ENCODE measurements around the gene TPPP.

The TPPP gene

DNA sequence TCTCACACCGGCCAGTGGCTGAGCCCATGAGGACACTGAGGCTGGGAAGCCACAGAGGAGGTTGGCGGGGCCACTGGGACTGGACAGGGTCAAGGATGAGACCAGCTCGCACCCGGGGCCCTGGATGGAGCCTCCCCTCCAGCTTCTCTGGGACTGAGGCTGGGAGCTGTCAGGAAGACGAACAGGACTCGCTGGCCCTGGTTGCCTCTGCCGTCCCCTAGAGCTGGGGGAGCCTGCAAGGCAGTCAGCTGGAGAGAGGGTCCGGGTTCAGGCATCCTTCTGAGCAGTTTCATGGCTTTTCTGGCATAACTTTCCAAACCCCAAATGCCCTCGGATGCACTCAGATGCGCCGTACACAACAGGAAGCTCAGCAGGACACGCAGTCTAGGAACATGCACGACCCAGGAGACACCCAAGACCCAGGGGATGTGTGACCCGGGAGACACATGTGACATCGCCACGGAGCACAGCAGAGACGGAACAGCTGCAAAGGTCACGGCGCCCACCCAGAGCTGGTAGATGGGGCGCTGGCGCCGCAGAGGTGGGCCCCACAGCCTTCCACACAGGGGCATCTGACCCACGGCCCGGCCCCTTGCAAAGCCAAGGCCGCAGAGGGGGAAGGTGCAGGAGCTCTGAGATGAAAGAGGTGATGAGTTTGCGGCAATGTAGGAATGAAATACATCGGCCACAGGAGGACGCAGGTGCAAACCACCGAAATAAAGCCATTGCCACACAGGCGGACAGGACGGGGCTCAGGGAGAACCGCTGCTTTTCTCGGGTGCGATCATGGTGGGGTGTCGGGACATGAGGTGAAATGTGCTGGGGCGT lies 17.1 kb downstream of the TPPP start:
- DNase-seq (ENCODE audit: low spot score), result no peak
- Histone ChIP-seq H3K36me3 (ENCODE audit: low read depth) (no peaks in the 10 kb centered on the region), H3K27me3 (ENCODE audit: insufficient read depth, poor library complexity, severe bottlenecking) (peaks cover 30% of the 10 kb centered on the region), H3K9me3 (ENCODE audit: severe bottlenecking) (no peaks in the 10 kb centered on the region), H3K4me1 (ENCODE audit: insufficient read depth, poor library complexity, severe bottlenecking) (peaks cover 4% of the 10 kb centered on the region), H3K27ac (ENCODE audit: poor library complexity, severe bottlenecking) (no peak overlapping the region), H3K4me3 (ENCODE audit: severe bottlenecking) (no peak overlapping the region)
- no peak for ATAC-seq (ENCODE audit: low read depth)
- TF ChIP-seq, protein P1, sequence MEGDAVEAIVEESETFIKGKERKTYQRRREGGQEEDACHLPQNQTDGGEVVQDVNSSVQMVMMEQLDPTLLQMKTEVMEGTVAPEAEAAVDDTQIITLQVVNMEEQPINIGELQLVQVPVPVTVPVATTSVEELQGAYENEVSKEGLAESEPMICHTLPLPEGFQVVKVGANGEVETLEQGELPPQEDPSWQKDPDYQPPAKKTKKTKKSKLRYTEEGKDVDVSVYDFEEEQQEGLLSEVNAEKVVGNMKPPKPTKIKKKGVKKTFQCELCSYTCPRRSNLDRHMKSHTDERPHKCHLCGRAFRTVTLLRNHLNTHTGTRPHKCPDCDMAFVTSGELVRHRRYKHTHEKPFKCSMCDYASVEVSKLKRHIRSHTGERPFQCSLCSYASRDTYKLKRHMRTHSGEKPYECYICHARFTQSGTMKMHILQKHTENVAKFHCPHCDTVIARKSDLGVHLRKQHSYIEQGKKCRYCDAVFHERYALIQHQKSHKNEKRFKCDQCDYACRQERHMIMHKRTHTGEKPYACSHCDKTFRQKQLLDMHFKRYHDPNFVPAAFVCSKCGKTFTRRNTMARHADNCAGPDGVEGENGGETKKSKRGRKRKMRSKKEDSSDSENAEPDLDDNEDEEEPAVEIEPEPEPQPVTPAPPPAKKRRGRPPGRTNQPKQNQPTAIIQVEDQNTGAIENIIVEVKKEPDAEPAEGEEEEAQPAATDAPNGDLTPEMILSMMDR (IDR thresholded peaks at IDR 0.05; ENCODE audit: poor library complexity, severe bottlenecking), result no peak

DNA sequence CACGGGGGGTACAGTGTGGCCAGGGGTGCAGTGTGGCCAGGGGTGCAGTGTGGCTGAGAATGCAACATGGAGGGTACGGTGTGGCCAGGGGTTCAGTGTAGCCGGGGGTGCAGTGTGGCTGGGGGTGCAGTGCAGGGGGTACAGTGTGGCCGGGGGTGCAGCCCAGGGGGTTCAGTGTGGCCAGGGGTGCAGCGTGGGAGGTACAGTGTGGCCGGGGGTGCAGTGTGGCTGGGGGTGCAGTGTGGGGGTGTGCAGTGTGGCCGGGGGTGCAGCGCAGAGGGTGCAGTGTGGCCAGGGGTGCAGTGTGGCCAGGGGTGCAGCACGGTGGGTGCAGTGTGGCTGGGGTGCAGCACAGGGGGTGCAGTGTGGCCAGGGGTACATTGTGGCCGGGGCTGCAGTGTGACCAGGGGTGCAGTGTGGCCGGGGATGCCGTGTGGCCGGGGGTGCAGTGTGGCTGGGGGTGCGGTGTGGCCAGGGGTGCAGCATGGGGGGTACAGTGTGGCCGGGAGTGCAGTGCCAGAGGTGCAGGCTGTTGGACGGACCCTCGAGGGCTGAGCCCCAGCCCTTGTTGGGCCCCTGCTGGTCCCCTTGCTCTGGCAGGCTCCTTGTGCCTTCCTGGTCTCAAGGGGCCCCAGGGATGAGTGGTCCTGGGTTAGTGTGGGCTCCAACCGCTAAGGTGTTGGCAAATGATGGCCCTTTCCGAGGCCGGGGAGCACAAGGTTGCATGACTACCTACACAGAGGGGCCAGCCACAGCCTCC lies 17.9 kb downstream of the TPPP start:
- H3K36me3 ChIP-seq (ENCODE audit: low read depth), result no peaks in the 10 kb centered on the region
- no peaks in the 10 kb centered on the region for H3K9me3 ChIP-seq (ENCODE audit: severe bottlenecking)
- ATAC-seq (ENCODE audit: low read depth), result no peak
- no peak overlapping the region for H3K27ac ChIP-seq (ENCODE audit: poor library complexity, severe bottlenecking)
- TF ChIP-seq, protein P1 (IDR thresholded peaks at IDR 0.05; ENCODE audit: poor library complexity, severe bottlenecking), result no peak
- H3K4me3 ChIP-seq (ENCODE audit: severe bottlenecking), result no peak overlapping the region
- peaks cover 30% of the 10 kb centered on the region for H3K27me3 ChIP-seq (ENCODE audit: insufficient read depth, poor library complexity, severe bottlenecking)
- no peak for DNase-seq (ENCODE audit: low spot score)
- H3K4me1 ChIP-seq (ENCODE audit: insufficient read depth, poor library complexity, severe bottlenecking), result peaks cover 4% of the 10 kb centered on the region

DNA sequence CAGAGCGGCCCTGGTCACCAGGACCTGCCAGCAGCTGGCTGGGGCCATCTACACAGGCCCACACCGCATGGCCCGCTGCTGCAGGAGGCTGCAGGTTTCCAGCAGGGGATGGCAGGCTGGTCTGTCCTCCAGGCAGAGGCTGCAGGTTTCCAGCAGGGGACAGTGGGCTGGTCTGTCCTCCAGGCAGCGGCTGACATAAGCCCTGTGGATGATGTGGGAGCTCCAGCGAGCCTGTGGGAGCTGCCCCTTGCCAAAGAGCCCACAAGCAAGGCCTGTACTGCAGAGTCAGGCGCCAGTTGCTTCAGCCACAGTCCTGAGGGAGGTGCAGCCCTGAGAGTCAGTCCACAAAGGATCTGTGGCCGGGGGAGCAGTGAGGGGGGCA lies 18.5 kb downstream of the TPPP start:
- no peaks in the 10 kb centered on the region for H3K36me3 ChIP-seq (ENCODE audit: low read depth)
- DNase-seq (ENCODE audit: low spot score), result no peak
- TF ChIP-seq, protein P1 (IDR thresholded peaks at IDR 0.05; ENCODE audit: poor library complexity, severe bottlenecking), result no peak

DNA sequence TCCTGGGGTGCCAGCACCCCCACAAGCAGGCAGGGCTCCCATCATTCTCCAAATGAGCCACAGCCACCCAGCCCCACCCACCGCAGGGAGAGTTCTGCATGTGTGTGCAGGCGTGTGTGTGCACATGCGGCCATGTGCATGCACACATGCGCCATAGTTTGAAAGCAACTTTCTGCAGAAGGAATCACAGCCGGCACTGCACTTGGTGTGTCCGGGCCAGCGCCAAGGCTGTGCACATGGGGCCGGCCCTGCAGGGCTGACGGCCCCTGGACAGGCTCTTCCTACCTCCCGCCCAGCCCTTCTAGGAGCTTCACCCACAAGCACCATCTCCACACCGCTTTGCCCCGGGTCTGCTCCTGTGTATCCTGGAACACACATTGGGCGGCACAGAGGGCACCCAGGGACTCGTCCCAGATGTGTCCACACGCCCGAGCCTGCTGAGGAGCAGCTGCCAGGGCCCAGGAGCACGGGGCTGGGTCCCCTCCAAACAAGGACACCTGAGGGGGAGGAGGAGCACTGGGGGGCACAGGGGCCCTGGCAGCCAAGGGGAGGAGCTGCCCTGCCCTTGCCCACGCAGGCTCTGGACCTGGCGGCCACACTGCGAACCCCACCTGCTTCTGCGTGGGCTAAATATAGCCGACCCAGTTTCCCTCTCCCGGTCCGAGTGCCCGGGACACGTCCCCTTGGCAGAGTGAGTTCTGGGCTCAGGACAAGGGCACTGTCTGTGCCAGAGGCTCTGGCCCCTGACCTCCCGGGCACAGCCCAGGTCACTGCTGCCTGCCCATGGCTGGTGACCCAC lies 19.1 kb downstream of the TPPP start:
- ATAC-seq (ENCODE audit: low read depth) (peak; percentile 3; the same call in 1 of the 3 replicates), DNase-seq (ENCODE audit: low spot score) (no peak)
- Histone ChIP-seq H3K4me1 (ENCODE audit: insufficient read depth, poor library complexity, severe bottlenecking) (peaks cover 4% of the 10 kb centered on the region), H3K36me3 (ENCODE audit: low read depth) (no peaks in the 10 kb centered on the region), H3K4me3 (ENCODE audit: severe bottlenecking) (no peak overlapping the region), H3K9me3 (ENCODE audit: severe bottlenecking) (no peaks in the 10 kb centered on the region), H3K27ac (ENCODE audit: poor library complexity, severe bottlenecking) (no peak overlapping the region), H3K27me3 (ENCODE audit: insufficient read depth, poor library complexity, severe bottlenecking) (peaks cover 30% of the 10 kb centered on the region)
- TF ChIP-seq, protein P1 (IDR thresholded peaks at IDR 0.05; ENCODE audit: poor library complexity, severe bottlenecking), result no peak

More for the DNA sequence above, 18.5 kb downstream of the TPPP start:
- H3K9me3 ChIP-seq (ENCODE audit: severe bottlenecking), result no peaks in the 10 kb centered on the region
- no peak overlapping the region for H3K27ac ChIP-seq (ENCODE audit: poor library complexity, severe bottlenecking)
- peaks cover 30% of the 10 kb centered on the region for H3K27me3 ChIP-seq (ENCODE audit: insufficient read depth, poor library complexity, severe bottlenecking)
- ATAC-seq (ENCODE audit: low read depth), result peak; percentile 1; the same call in 1 of the 3 replicates
- peaks cover 4% of the 10 kb centered on the region for H3K4me1 ChIP-seq (ENCODE audit: insufficient read depth, poor library complexity, severe bottlenecking)
- no peak overlapping the region for H3K4me3 ChIP-seq (ENCODE audit: severe bottlenecking)
